Measurements from ENCODE around the gene NEURL1.

The NEURL1 gene

DNA sequence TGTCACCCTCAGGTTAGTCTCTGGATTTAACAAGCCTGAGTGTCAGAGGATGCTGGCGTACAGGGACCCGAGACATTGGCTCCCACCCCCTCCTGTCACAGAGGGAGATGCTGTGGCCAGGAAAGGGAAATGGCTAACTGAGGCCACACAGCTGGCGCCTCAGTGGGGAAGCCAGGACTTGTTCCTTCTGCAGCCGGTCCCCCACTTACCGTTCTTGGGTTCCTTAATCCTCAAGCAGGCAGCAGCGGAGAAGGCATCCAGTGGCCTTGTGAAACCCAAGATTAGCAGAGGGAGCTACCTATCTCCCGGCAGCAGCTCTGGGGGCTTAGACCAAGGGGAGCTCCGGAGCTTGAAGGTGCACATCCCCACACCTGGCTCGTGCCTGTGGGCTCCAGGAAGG lies 65.4 kb downstream of the NEURL1 start:
- DNase-seq (ENCODE audit: low read depth): no peak
- TF ChIP-seq, protein P1, sequence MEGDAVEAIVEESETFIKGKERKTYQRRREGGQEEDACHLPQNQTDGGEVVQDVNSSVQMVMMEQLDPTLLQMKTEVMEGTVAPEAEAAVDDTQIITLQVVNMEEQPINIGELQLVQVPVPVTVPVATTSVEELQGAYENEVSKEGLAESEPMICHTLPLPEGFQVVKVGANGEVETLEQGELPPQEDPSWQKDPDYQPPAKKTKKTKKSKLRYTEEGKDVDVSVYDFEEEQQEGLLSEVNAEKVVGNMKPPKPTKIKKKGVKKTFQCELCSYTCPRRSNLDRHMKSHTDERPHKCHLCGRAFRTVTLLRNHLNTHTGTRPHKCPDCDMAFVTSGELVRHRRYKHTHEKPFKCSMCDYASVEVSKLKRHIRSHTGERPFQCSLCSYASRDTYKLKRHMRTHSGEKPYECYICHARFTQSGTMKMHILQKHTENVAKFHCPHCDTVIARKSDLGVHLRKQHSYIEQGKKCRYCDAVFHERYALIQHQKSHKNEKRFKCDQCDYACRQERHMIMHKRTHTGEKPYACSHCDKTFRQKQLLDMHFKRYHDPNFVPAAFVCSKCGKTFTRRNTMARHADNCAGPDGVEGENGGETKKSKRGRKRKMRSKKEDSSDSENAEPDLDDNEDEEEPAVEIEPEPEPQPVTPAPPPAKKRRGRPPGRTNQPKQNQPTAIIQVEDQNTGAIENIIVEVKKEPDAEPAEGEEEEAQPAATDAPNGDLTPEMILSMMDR (conservative IDR thresholded peaks at IDR 0.05; ENCODE audit: low read depth, low read length): no peak
- no peak overlapping the region for H3K4me3 ChIP-seq (ENCODE audit: low read depth, low read length)

DNA sequence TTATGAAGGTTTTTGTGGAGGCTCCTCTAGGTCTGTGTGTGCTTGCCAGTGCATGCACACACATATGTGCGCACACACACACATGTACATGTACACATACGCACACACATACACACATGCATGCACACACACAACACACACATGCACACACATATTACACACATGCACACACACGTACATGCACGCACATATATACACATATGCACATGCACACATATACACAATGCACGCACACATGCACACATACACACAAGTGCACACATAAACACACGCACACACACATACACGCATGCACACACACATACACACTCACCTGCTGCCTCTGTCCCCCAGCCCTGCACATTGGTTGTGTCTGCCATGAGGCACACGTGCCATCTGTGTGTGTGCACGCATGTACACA lies 66.3 kb downstream of the NEURL1 start:
- H3K4me3 ChIP-seq (ENCODE audit: low read depth, low read length): no peak overlapping the region
- TF ChIP-seq, protein P1 (conservative IDR thresholded peaks at IDR 0.05; ENCODE audit: low read depth, low read length): no peak
- DNase-seq (ENCODE audit: low read depth): no peak

DNA sequence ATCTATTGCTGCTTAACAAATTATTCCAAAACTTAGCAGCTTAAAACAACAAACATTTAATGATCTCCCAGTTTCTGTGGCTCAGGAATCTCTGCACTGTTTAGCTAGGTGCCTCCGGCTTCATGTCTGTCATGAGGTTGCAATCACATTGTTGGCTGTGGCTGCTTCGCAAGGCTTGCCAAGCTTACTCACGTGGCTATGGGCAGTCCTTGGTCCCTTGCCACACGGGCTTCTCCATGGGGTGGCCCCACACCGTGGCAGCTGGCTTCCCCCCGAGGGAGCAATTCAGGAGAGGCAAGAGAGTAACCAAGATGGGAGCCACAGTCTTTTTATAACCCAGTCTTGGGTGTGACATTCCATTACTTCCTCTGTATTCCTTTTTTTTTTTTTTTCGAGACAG lies 67.4 kb downstream of the NEURL1 start:
- TF ChIP-seq, protein P1 (conservative IDR thresholded peaks at IDR 0.05; ENCODE audit: low read depth, low read length): no peak
- no peak overlapping the region for H3K4me3 ChIP-seq (ENCODE audit: low read depth, low read length)
- DNase-seq (ENCODE audit: low read depth): no peak

DNA sequence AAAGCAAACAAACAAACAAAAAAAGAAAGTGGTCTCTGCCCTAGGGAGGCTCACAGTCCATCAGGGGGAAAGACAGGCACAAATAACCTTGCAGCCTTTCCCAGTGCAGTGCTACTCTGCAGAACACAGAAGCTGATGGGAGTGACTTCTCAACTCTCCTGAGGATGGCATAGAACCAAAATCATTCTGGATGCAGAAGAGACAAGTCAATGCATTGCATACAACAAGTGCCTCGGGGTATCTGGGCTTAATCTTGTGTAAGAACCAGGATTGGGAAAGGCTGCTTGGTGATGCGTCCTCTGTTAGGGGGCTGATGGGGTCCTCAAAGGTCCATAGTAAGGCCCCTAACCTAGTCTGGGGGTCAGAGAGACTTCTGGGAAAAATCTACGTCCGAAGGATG lies 68.9 kb downstream of the NEURL1 start:
- no peak overlapping the region for H3K4me3 ChIP-seq (ENCODE audit: low read depth, low read length)
- no peak for DNase-seq (ENCODE audit: low read depth)
- TF ChIP-seq, protein P1 (conservative IDR thresholded peaks at IDR 0.05; ENCODE audit: low read depth, low read length): no peak

DNA sequence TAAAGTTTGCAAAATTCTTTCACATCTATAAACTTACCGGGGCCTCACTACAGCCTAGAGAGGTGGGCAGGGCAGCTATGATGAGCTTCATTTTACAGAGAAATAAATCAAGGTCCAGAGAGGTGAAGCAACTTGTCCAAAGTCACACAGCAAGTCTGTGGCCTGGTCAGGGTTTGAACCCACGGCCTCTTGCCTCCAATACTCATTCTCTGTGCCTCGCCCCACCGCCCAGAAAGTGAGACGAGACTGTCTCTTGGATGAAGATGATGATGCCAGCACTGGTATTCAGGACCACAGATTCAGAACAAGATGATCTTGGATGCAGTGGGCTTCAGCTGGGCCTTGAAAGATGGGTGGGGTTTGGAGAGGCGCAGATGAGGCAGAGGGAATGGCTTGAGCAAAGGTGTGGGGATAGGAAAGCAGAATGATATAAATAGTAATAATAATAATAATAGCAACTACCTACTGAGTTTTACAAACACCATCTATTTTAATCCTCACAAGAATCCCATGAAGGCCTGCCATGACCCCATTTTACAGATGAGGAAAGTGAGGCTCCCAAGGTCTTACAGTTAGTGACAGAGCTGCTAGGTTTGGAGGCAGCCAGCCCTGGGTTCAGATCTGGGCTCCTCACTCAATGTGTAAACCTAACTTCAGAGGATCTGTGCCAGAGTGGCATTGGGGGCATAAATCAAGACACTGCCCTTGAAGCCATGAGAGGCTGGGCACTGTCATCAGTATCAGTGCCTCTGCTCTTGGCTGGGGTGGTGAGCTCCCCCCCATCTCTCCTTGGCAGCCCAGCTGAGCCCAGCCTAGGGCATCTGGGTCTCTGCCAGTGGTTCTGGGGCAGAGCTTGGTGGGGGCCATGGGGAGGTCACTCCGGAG lies 70.0 kb downstream of the NEURL1 start:
- no peak overlapping the region for H3K4me3 ChIP-seq (ENCODE audit: low read depth, low read length)
- DNase-seq (ENCODE audit: low read depth): no peak
- TF ChIP-seq, protein P1 (conservative IDR thresholded peaks at IDR 0.05; ENCODE audit: low read depth, low read length): no peak

DNA sequence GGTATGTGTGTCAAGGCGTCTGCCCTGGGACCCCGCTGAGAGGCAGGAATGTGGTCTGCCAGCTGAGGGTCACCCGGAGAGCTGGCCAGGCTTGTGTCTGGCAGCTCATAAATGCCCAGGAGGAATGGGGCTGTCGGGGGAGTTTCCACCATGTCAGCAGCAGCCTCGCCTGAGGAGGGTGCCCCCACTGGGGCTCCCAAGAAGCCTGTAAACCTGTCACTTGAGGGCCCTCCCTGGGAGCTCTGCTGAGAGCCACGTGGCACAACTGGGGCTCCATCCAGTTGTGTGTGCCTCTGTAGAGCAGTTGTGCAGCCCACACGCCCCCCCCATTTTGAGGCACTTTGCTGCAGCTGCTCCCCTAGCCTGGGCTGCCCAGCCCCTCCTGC lies 70.6 kb downstream of the NEURL1 start:
- DNase-seq (ENCODE audit: low read depth): no peak

More for the DNA sequence above, 70.6 kb downstream of the NEURL1 start:
- no peak overlapping the region for H3K4me3 ChIP-seq (ENCODE audit: low read depth, low read length)
- TF ChIP-seq, protein P1 (conservative IDR thresholded peaks at IDR 0.05; ENCODE audit: low read depth, low read length): no peak
